ENCODE data around the gene NINL.

Gene NINL

GRCh38 chr20:25526446-25526845, 58.9 kb downstream of the NINL start:
- Histone ChIP-seq H3K4me1 (no peaks in the 10 kb centered on the region), H3K27me3 (ENCODE audit: low read depth) (no peaks in the 10 kb centered on the region), H3K9me3 (no peaks in the 10 kb centered on the region), H3K36me3 (replicated peaks) (no peaks in the 10 kb centered on the region), H3K4me3 (no peak overlapping the region)
- no peak for DNase-seq (ENCODE audit: low spot score in 2 of 2)
- in situ Hi-C loops (cut with MboI; ENCODE audit: low sequenced_read_pairs) = no loop called here

GRCh38 chr20:25525867-25526266, 59.5 kb downstream of the NINL start:
- DNase-seq (ENCODE audit: low spot score in 2 of 2) = no peak
- no peaks in the 10 kb centered on the region for H3K27me3 ChIP-seq (ENCODE audit: low read depth)
- H3K4me1 ChIP-seq = no peaks in the 10 kb centered on the region
- H3K4me3 ChIP-seq = no peak overlapping the region
- in situ Hi-C loops (cut with MboI; ENCODE audit: low sequenced_read_pairs) = no loop called here
- H3K9me3 ChIP-seq = no peaks in the 10 kb centered on the region
- H3K36me3 ChIP-seq (replicated peaks) = no peaks in the 10 kb centered on the region

- Histone ChIP-seq H3K4me1 (no peaks in the 10 kb centered on the region), H3K27me3 (ENCODE audit: low read depth) (no peaks in the 10 kb centered on the region), H3K4me3 (no peak overlapping the region), H3K36me3 (replicated peaks) (no peaks in the 10 kb centered on the region), H3K9me3 (no peaks in the 10 kb centered on the region)
- in situ Hi-C loops (cut with MboI; ENCODE audit: low sequenced_read_pairs) = no loop called here
- no peak for DNase-seq (ENCODE audit: low spot score in 2 of 2)
These were observed 60.0 kb downstream of the NINL start for GRCh38 chr20:25525295-25525694.

GRCh38 chr20:25521382-25521781, 63.9 kb downstream of the NINL start:
- H3K4me1 ChIP-seq = no peaks in the 10 kb centered on the region
- no peaks in the 10 kb centered on the region for H3K9me3 ChIP-seq
- H3K27me3 ChIP-seq (ENCODE audit: low read depth) = no peaks in the 10 kb centered on the region
- H3K36me3 ChIP-seq (replicated peaks) = no peaks in the 10 kb centered on the region
- no peak for DNase-seq (ENCODE audit: low spot score in 2 of 2)
- in situ Hi-C loops (cut with MboI; ENCODE audit: low sequenced_read_pairs) = no loop called here
- H3K4me3 ChIP-seq = no peak overlapping the region

- Histone ChIP-seq H3K4me1 (no peaks in the 10 kb centered on the region), H3K36me3 (replicated peaks) (no peaks in the 10 kb centered on the region), H3K27me3 (ENCODE audit: low read depth) (no peaks in the 10 kb centered on the region), H3K4me3 (no peak overlapping the region), H3K9me3 (peaks cover 17% of the 10 kb centered on the region)
- in situ Hi-C loops (cut with MboI; ENCODE audit: low sequenced_read_pairs) = no loop called here
- DNase-seq (ENCODE audit: low spot score in 2 of 2) = no peak
These were observed 68.2 kb downstream of the NINL start for GRCh38 chr20:25517124-25517523.

- peaks cover 3% of the 10 kb centered on the region for H3K36me3 ChIP-seq (replicated peaks)
- H3K4me1 ChIP-seq = no peaks in the 10 kb centered on the region
- DNase-seq (ENCODE audit: low spot score in 2 of 2) = no peak
- H3K4me3 ChIP-seq = no peak overlapping the region
- H3K27me3 ChIP-seq (ENCODE audit: low read depth) = no peaks in the 10 kb centered on the region
- H3K9me3 ChIP-seq = peaks cover 17% of the 10 kb centered on the region
- in situ Hi-C loops (cut with MboI; ENCODE audit: low sequenced_read_pairs) = no loop called here
These were observed 70.5 kb downstream of the NINL start for GRCh38 chr20:25514747-25515340.

- H3K9me3 ChIP-seq = peaks cover 17% of the 10 kb centered on the region
- peaks cover 5% of the 10 kb centered on the region for H3K36me3 ChIP-seq (replicated peaks)
- no peaks in the 10 kb centered on the region for H3K4me1 ChIP-seq
- no peak overlapping the region for H3K4me3 ChIP-seq
- DNase-seq (ENCODE audit: low spot score in 2 of 2) = no peak
- in situ Hi-C loops (cut with MboI; ENCODE audit: low sequenced_read_pairs) = no loop called here
- H3K27me3 ChIP-seq (ENCODE audit: low read depth) = no peaks in the 10 kb centered on the region
These were observed 71.1 kb downstream of the NINL start for GRCh38 chr20:25514195-25514594.

GRCh38 chr20:25512709-25513108, 72.6 kb downstream of the NINL start:
- Histone ChIP-seq H3K4me3 (no peak overlapping the region), H3K9me3 (peaks cover 17% of the 10 kb centered on the region), H3K27me3 (ENCODE audit: low read depth) (no peaks in the 10 kb centered on the region), H3K4me1 (no peaks in the 10 kb centered on the region), H3K36me3 (replicated peaks) (peaks cover 5% of the 10 kb centered on the region)
- in situ Hi-C loops (cut with MboI; ENCODE audit: low sequenced_read_pairs) = no loop called here
- no peak for DNase-seq (ENCODE audit: low spot score in 2 of 2)

- H3K9me3 ChIP-seq = peaks cover 17% of the 10 kb centered on the region
- no peak overlapping the region for H3K4me3 ChIP-seq
- in situ Hi-C loops (cut with MboI; ENCODE audit: low sequenced_read_pairs) = no loop called here
- H3K36me3 ChIP-seq (replicated peaks) = peaks cover 5% of the 10 kb centered on the region
- H3K27me3 ChIP-seq (ENCODE audit: low read depth) = no peaks in the 10 kb centered on the region
- no peak for DNase-seq (ENCODE audit: low spot score in 2 of 2)
- no peaks in the 10 kb centered on the region for H3K4me1 ChIP-seq
These were observed 74.1 kb downstream of the NINL start for GRCh38 chr20:25511183-25511582.

GRCh38 chr20:25510721-25511120, 74.6 kb downstream of the NINL start:
- DNase-seq (ENCODE audit: low spot score in 2 of 2) = no peak
- Histone ChIP-seq H3K4me1 (no peaks in the 10 kb centered on the region), H3K9me3 (peaks cover 15% of the 10 kb centered on the region), H3K36me3 (replicated peaks) (peaks cover 5% of the 10 kb centered on the region), H3K27me3 (ENCODE audit: low read depth) (no peaks in the 10 kb centered on the region), H3K4me3 (no peak overlapping the region)
- in situ Hi-C loops (cut with MboI; ENCODE audit: low sequenced_read_pairs) = no loop called here

- DNase-seq (ENCODE audit: low spot score in 2 of 2) = no peak
- no peaks in the 10 kb centered on the region for H3K27me3 ChIP-seq (ENCODE audit: low read depth)
- H3K9me3 ChIP-seq = peaks cover 11% of the 10 kb centered on the region
- in situ Hi-C loops (cut with MboI; ENCODE audit: low sequenced_read_pairs) = no loop called here
- H3K4me1 ChIP-seq = no peaks in the 10 kb centered on the region
- peaks cover 5% of the 10 kb centered on the region for H3K36me3 ChIP-seq (replicated peaks)
- no peak overlapping the region for H3K4me3 ChIP-seq
These were observed 75.1 kb downstream of the NINL start for GRCh38 chr20:25510202-25510601.

GRCh38 chr20:25509084-25509483, 76.2 kb downstream of the NINL start:
- Histone ChIP-seq H3K4me1 (no peaks in the 10 kb centered on the region), H3K9me3 (peaks cover under 1% of the 10 kb centered on the region; the same call in 1 of the 2 replicates), H3K4me3 (no peak overlapping the region), H3K27me3 (ENCODE audit: low read depth) (no peaks in the 10 kb centered on the region), H3K36me3 (replicated peaks) (peaks cover 5% of the 10 kb centered on the region)
- no peak for DNase-seq (ENCODE audit: low spot score in 2 of 2)
- in situ Hi-C loops (cut with MboI; ENCODE audit: low sequenced_read_pairs) = no loop called here

- Histone ChIP-seq H3K36me3 (replicated peaks) (peaks cover 5% of the 10 kb centered on the region), H3K27me3 (ENCODE audit: low read depth) (no peaks in the 10 kb centered on the region), H3K4me1 (no peaks in the 10 kb centered on the region), H3K9me3 (no peaks in the 10 kb centered on the region), H3K4me3 (no peak overlapping the region)
- no peak for DNase-seq (ENCODE audit: low spot score in 2 of 2)
- in situ Hi-C loops (cut with MboI; ENCODE audit: low sequenced_read_pairs) = no loop called here
These were observed 77.1 kb downstream of the NINL start for GRCh38 chr20:25508083-25508770.

GRCh38 chr20:25507385-25508082, 77.8 kb downstream of the NINL start:
- Histone ChIP-seq H3K4me1 (no peaks in the 10 kb centered on the region), H3K27me3 (ENCODE audit: low read depth) (no peaks in the 10 kb centered on the region), H3K4me3 (no peak overlapping the region), H3K36me3 (replicated peaks) (peaks cover 5% of the 10 kb centered on the region), H3K9me3 (no peaks in the 10 kb centered on the region)
- in situ Hi-C loops (cut with MboI; ENCODE audit: low sequenced_read_pairs) = no loop called here
- no peak for DNase-seq (ENCODE audit: low spot score in 2 of 2)

Measured in HAP-1 (cell line).